ENCODE data around the gene RBMS1. TPM values are rescaled to one million over a fixed set of nuclear protein-coding genes. Genes with fewer than 3 reads are reported as not detected.

Gene RBMS1
- polyA plus RNA-seq, 1 donor from 2014 or later = 8.4 TPM

DNA sequence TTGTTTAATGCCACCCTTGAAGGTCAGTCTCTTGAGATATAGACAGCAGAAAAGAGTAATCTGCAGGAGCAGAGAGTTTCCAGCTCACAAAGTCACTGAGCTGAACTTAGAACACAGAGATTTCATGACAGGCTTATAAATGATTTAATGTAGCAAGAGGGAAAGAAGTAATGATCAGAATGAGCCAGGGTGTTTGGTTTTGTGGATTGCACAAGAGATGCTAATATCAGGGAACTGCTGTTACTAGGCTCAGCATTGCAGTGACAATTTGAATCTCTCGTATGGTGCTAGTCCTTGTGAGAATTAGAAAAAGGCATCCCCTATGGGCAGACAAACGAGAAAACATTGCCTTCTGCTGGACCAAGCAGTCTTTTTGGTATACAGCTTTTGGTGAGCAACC, 231.9 kb downstream of the RBMS1 start:
- H3K9me2 ChIP-seq (ENCODE audit: insufficient read depth, low read length) = no peaks in the 10 kb centered on the region

GRCh38 chr2:160258492-160258805, 235.2 kb downstream of the RBMS1 start:
- Histone ChIP-seq H3K4me3 (ENCODE audit: low read length) (no peak overlapping the region), H2AFZ (ENCODE audit: low read depth, low read length) (no peak overlapping the region), H3K9ac (ENCODE audit: low read length) (no peak overlapping the region), H3K4me2 (ENCODE audit: low read length) (no peak overlapping the region), H3K27me3 (ENCODE audit: insufficient read depth, low read depth, low read length) (no peaks in the 10 kb centered on the region), H3K36me3 (ENCODE audit: insufficient read depth, low read length) (no peaks in the 10 kb centered on the region), H3K9me2 (ENCODE audit: insufficient read depth, low read length) (no peaks in the 10 kb centered on the region), H3F3A (ENCODE audit: insufficient read depth, low read length, poor library complexity, severe bottlenecking) (peaks cover under 1% of the 10 kb centered on the region), H3K27ac (ENCODE audit: low read length) (no peak overlapping the region), H3K9me3 (ENCODE audit: low read length) (no peaks in the 10 kb centered on the region), H3K79me2 (replicated peaks; ENCODE audit: insufficient read depth, low read length) (no peaks in the 10 kb centered on the region), H4K20me1 (ENCODE audit: insufficient read depth) (no peaks in the 10 kb centered on the region)
- TF ChIP-seq EP300 (conservative IDR thresholded peaks at IDR 0.05; ENCODE audit: poor library complexity, severe bottlenecking) (no peak), TAF1 (IDR thresholded peaks at IDR 0.05; ENCODE audit: low read depth) (no peak), SMC3 (conservative IDR thresholded peaks at IDR 0.05; ENCODE audit: poor library complexity) (no peak), POLR2AphosphoS5 (IDR thresholded peaks at IDR 0.05) (no peak), RAD21 (conservative IDR thresholded peaks at IDR 0.05) (no peak), EZH2 (IDR thresholded peaks at IDR 0.05; ENCODE audit: borderline replicate concordance, insufficient read depth, low read length, poor library complexity, severe bottlenecking) (no peak), REST (IDR thresholded peaks at IDR 0.05; ENCODE audit: borderline replicate concordance) (no peak), MXI1 (conservative IDR thresholded peaks at IDR 0.05; ENCODE audit: poor library complexity, severe bottlenecking) (no peak)
- TF ChIP-seq, protein P1, sequence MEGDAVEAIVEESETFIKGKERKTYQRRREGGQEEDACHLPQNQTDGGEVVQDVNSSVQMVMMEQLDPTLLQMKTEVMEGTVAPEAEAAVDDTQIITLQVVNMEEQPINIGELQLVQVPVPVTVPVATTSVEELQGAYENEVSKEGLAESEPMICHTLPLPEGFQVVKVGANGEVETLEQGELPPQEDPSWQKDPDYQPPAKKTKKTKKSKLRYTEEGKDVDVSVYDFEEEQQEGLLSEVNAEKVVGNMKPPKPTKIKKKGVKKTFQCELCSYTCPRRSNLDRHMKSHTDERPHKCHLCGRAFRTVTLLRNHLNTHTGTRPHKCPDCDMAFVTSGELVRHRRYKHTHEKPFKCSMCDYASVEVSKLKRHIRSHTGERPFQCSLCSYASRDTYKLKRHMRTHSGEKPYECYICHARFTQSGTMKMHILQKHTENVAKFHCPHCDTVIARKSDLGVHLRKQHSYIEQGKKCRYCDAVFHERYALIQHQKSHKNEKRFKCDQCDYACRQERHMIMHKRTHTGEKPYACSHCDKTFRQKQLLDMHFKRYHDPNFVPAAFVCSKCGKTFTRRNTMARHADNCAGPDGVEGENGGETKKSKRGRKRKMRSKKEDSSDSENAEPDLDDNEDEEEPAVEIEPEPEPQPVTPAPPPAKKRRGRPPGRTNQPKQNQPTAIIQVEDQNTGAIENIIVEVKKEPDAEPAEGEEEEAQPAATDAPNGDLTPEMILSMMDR (IDR thresholded peaks at IDR 0.05; ENCODE audit: poor library complexity, severe bottlenecking) = no peak

More for the DNA sequence above, 231.9 kb downstream of the RBMS1 start:
- Histone ChIP-seq H3K27ac (ENCODE audit: low read length) (no peak overlapping the region), H3F3A (ENCODE audit: insufficient read depth, low read length, poor library complexity, severe bottlenecking) (no peaks in the 10 kb centered on the region), H3K79me2 (replicated peaks; ENCODE audit: insufficient read depth, low read length) (no peaks in the 10 kb centered on the region), H3K36me3 (ENCODE audit: insufficient read depth, low read length) (no peaks in the 10 kb centered on the region), H3K9me3 (ENCODE audit: low read length) (no peaks in the 10 kb centered on the region), H3K27me3 (ENCODE audit: insufficient read depth, low read depth, low read length) (no peaks in the 10 kb centered on the region), H3K9ac (ENCODE audit: low read length) (no peak overlapping the region), H4K20me1 (ENCODE audit: insufficient read depth) (no peaks in the 10 kb centered on the region), H3K4me2 (ENCODE audit: low read length) (no peak overlapping the region), H3K4me3 (ENCODE audit: low read length) (no peak overlapping the region), H2AFZ (ENCODE audit: low read depth, low read length) (no peak overlapping the region)
- TF ChIP-seq TAF1 (IDR thresholded peaks at IDR 0.05; ENCODE audit: low read depth) (no peak), MXI1 (conservative IDR thresholded peaks at IDR 0.05; ENCODE audit: poor library complexity, severe bottlenecking) (no peak), SMC3 (conservative IDR thresholded peaks at IDR 0.05; ENCODE audit: poor library complexity) (no peak), EP300 (conservative IDR thresholded peaks at IDR 0.05; ENCODE audit: poor library complexity, severe bottlenecking) (no peak), EZH2 (IDR thresholded peaks at IDR 0.05; ENCODE audit: borderline replicate concordance, insufficient read depth, low read length, poor library complexity, severe bottlenecking) (no peak), REST (IDR thresholded peaks at IDR 0.05; ENCODE audit: borderline replicate concordance) (no peak), RAD21 (conservative IDR thresholded peaks at IDR 0.05) (no peak), POLR2AphosphoS5 (IDR thresholded peaks at IDR 0.05) (no peak)
- TF ChIP-seq, protein P1 (IDR thresholded peaks at IDR 0.05; ENCODE audit: poor library complexity, severe bottlenecking) = no peak

All from neural cell (in vitro differentiated cells).